GM12878 (cell line): ENCODE data around the gene PGLYRP4. TPM values are rescaled to one million over a fixed set of nuclear protein-coding genes. Genes with fewer than 3 reads are reported as not detected.

Experiments
- ATAC-seq: fragments of 200-7000 bp; cut with Tn5 transposase; 3 replicates; pipeline ENCODE4 v1.9.1; 2020; ENCODE audit warnings: mild to moderate bottlenecking, moderate library complexity
- BruUV-seq: library from RNA; stranded (reverse); fragments of 400-500 nt; replicated peaks from 2 replicates; lab custom pipeline; 2021; lab: Mats Ljungman, UMichigan
- CTCF ChIA-PET: fragments of 300-600 bp; sonication (Branson Sonifier 250); formaldehyde crosslinking; extraction: SDS; loops from one replicate; lab custom pipeline; 2021; ENCODE audit warnings: inconsistent platforms; lab: Yijun Ruan, JAX
- POLR2A ChIA-PET: fragments of 350-600 bp; formaldehyde crosslinking; extraction: SDS; loops from one replicate; lab custom pipeline; 2021; ENCODE audit warnings: inconsistent platforms; lab: Charles Lee
- RAD21 ChIA-PET: fragments of 300-600 bp; sonication (Branson Sonifier 250); formaldehyde crosslinking; loops from one replicate; lab custom pipeline; 2023; ENCODE audit warnings: antibody characterized with exemption; ENCODE audit not compliant: unreplicated experiment; lab: Charles Lee
- SMC1A ChIA-PET: fragments of 300-600 bp; sonication (Branson Sonifier 250); formaldehyde crosslinking; loops from one replicate; lab custom pipeline; 2023; ENCODE audit not compliant: unreplicated experiment, uncharacterized antibody; lab: Charles Lee
- DNase-seq: peaks from one replicate; pipeline ENCODE4 v3.0.0-alpha.2; 2011; ENCODE audit warnings: low read depth, low spot score
- FAIRE-seq: peaks from 3 replicates; lab custom pipeline; 2011; peaks lifted over from hg19 to GRCh38; lab: Jason Lieb, UNC
- H2AFZ ChIP-seq: 2 replicates; pipeline ENCODE4 v1.6.0; 2011; ENCODE audit warnings: low read depth, low read length, control low read depth; ENCODE audit not compliant: control insufficient read depth
- H3K27ac ChIP-seq: 2 replicates; pipeline ENCODE4 v1.5.1; 2011; ENCODE audit warnings: control low read depth; ENCODE audit not compliant: control insufficient read depth, insufficient read depth
- H3K27me3 ChIP-seq, 2 experiments: replicated peaks in 1 of 2; 2 replicates each; pipeline versions ENCODE4 v1.6.0 to v1.6.1; 2011; ENCODE audit warnings: low read length in 1 of 2; ENCODE audit not compliant: control insufficient read depth in 2 of 2, insufficient read depth in 2 of 2
- H3K36me3 ChIP-seq, 2 experiments: 2 replicates each; pipeline ENCODE4 v1.5.1; 2011; ENCODE audit warnings: low read length in 1 of 2; ENCODE audit not compliant: control insufficient read depth in 2 of 2, insufficient read depth in 2 of 2
- H3K4me1 ChIP-seq: 2 replicates; pipeline ENCODE4 v1.6.1; 2011; ENCODE audit warnings: mild to moderate bottlenecking, low read length, moderate library complexity, mixed read lengths; ENCODE audit not compliant: control insufficient read depth, insufficient read depth
- H3K4me2 ChIP-seq: 2 replicates; pipeline ENCODE4 v1.6.0; 2011; ENCODE audit warnings: control low read depth; ENCODE audit not compliant: control insufficient read depth, insufficient read depth
- H3K4me3 ChIP-seq: fragments of 200-600 bp; sonication (generic); 2 replicates; pipeline ENCODE4 v1.5.1; 2016
- H3K79me2 ChIP-seq: 2 replicates; pipeline ENCODE4 v1.6.0; 2011; ENCODE audit warnings: low read length; ENCODE audit not compliant: control insufficient read depth, insufficient read depth
- H3K9ac ChIP-seq: 2 replicates; pipeline ENCODE4 v1.8.0; 2011; ENCODE audit warnings: low read length, control low read depth, mixed read lengths; ENCODE audit not compliant: control insufficient read depth, insufficient read depth
- H3K9me3 ChIP-seq: replicated peaks from 3 replicates; pipeline ENCODE4 v1.5.1; 2011; ENCODE audit warnings: mild to moderate bottlenecking, low read length; ENCODE audit not compliant: control insufficient read depth, insufficient read depth
- H4K20me1 ChIP-seq: 2 replicates; pipeline ENCODE4 v1.6.0; 2011; ENCODE audit not compliant: control insufficient read depth, insufficient read depth
- BHLHE40 ChIP-seq, 2 experiments: fragments of 450-650 bp in 1 of 2; IDR thresholded peaks; 2 replicates each; pipeline ENCODE4 v1.6.1; 2011 to 2017; ENCODE audit warnings: low read depth in 2 of 2, borderline replicate concordance in 1 of 2, improper control_type of control experiment in 1 of 2, low read length in 1 of 2, mild to moderate bottlenecking in 1 of 2
- CHD1 ChIP-seq: IDR thresholded peaks from 2 replicates; pipeline ENCODE4 v1.6.1; 2012; ENCODE audit warnings: low read depth, low read length, improper control_type of control experiment
- DPF2 ChIP-seq: fragments of 450-650 bp; IDR thresholded peaks from 2 replicates; pipeline ENCODE4 v1.6.1; 2017; ENCODE audit warnings: mild to moderate bottlenecking
- EP300 ChIP-seq, 2 experiments: fragments of 150-350 bp in 1 of 2; IDR thresholded peaks; 2 replicates each; pipeline ENCODE4 v1.6.1; 2011 to 2012; ENCODE audit warnings: low read depth in 2 of 2, low read length in 2 of 2, borderline replicate concordance in 1 of 2, improper control_type of control experiment in 1 of 2, inconsistent platforms in 1 of 2; ENCODE audit not compliant: control insufficient read depth in 1 of 2
- IKZF1 ChIP-seq: fragments of 450-650 bp; conservative IDR thresholded peaks from 2 replicates; pipeline ENCODE4 v1.6.1; 2017; ENCODE audit warnings: antibody characterized with exemption, mild to moderate bottlenecking
- IKZF2 ChIP-seq, 2 experiments: fragments of 450-650 bp; IDR thresholded peaks; 2 replicates each; pipeline ENCODE4 v1.6.1; 2017; ENCODE audit warnings: mild to moderate bottlenecking in 2 of 2, moderate library complexity in 2 of 2
- MEF2B ChIP-seq: fragments of 450-650 bp; IDR thresholded peaks from 2 replicates; pipeline ENCODE4 v1.6.1; 2018; ENCODE audit warnings: mild to moderate bottlenecking, moderate library complexity; ENCODE audit not compliant: partially characterized antibody, poor library complexity, severe bottlenecking
- MTA2 ChIP-seq: fragments of 450-650 bp; IDR thresholded peaks from 2 replicates; pipeline ENCODE4 v1.6.1; 2016; ENCODE audit warnings: low read depth, mild to moderate bottlenecking, moderate library complexity
- NFIC ChIP-seq: IDR thresholded peaks from 2 replicates; pipeline ENCODE4 v1.6.1; 2012; ENCODE audit warnings: low read depth, mild to moderate bottlenecking, inconsistent platforms, low read length, moderate library complexity
- POLR2A ChIP-seq: IDR thresholded peaks from 2 replicates; pipeline ENCODE4 v1.6.1; 2011; ENCODE audit warnings: low read depth, mild to moderate bottlenecking, low read length
- RAD51 ChIP-seq: fragments of 450-650 bp; IDR thresholded peaks from 2 replicates; pipeline ENCODE4 v1.6.1; 2016; ENCODE audit warnings: moderate library complexity, mild to moderate bottlenecking, inconsistent platforms
- RELA ChIP-seq: fragments of 450-650 bp; IDR thresholded peaks from 2 replicates; pipeline ENCODE4 v1.8.0; 2014; ENCODE audit warnings: borderline replicate concordance; ENCODE audit not compliant: partially characterized antibody
- RUNX3 ChIP-seq: IDR thresholded peaks from 2 replicates; pipeline ENCODE4 v1.6.1; 2012; ENCODE audit warnings: low read length, inconsistent platforms
- SMAD5 ChIP-seq: IDR thresholded peaks from 2 replicates; pipeline ENCODE4 v1.6.1; 2016; ENCODE audit warnings: antibody characterized with exemption, low read depth
- SPI1 ChIP-seq: IDR thresholded peaks from 2 replicates; pipeline ENCODE4 v1.6.1; 2011; ENCODE audit warnings: low read depth, mild to moderate bottlenecking, low read length, moderate library complexity, borderline replicate concordance; ENCODE audit not compliant: insufficient read depth
- YY1 ChIP-seq: IDR thresholded peaks from 2 replicates; pipeline ENCODE4 v1.6.1; 2011; ENCODE audit warnings: low read depth, mild to moderate bottlenecking, low read length
- ZNF207 ChIP-seq: fragments of 450-650 bp; IDR thresholded peaks from 2 replicates; pipeline ENCODE4 v1.6.1; 2014; ENCODE audit warnings: antibody characterized with exemption, mild to moderate bottlenecking, borderline replicate concordance
- ZNF384 ChIP-seq: IDR thresholded peaks from 2 replicates; pipeline ENCODE4 v1.6.1; 2012; ENCODE audit warnings: low read depth, mild to moderate bottlenecking, low read length, improper control_type of control experiment, borderline replicate concordance
- WGBS: methylation state at CpG from one replicate; pipeline ENCODE4 v1.1.6; 2016; ENCODE audit warnings: low lambda C conversion rate; ENCODE audit not compliant: insufficient replicate concordance, insufficient coverage; ENCODE audit errors: missing lambda C conversion rate; 5-methylcytosine and 5-hydroxymethylcytosine counted together
- in situ Hi-C: fragments of 300-500 bp; cut with MboI; formaldehyde crosslinking; loops from 9 replicates; pipeline ENCODE4 v1.14.3; 2018; ENCODE audit warnings: mixed read lengths
- intact Hi-C: fragments of 100-400 bp; cut with micrococcal nuclease; formaldehyde crosslinking; loops from one replicate; pipeline ENCODE4 v1.14.2; 2022; ENCODE audit not compliant: unreplicated experiment
- polyA plus RNA-seq, 11 experiments: library from polyadenylated mRNA; depleted of rRNA in 4 of 11; unstranded in 6 of 11; stranded (reverse) in 5 of 11; fragments of >200 nt; fragmentation: Nextera tagmentation in 4 of 11; fragmentation: Illumina TruSeq in 1 of 11; extraction: Ambion mirVana in 4 of 11; extraction: Trizol in 1 of 11; gene quantifications; 1 replicate in 1 of 11; 2 replicates in 10 of 11; pipeline versions ENCODE4 v1.2.1 to v1.2.3, GENCODE V29; 2011 to 2016; ENCODE audit warnings: inconsistent platforms in 2 of 11, missing spikeins in 2 of 11, low read depth in 1 of 11
- total RNA-seq, 4 experiments: library from RNA; depleted of rRNA in 3 of 4; stranded (reverse); fragments of >200 nt in 3 of 4; fragmentation: Illumina TruSeq in 1 of 4; extraction: Trizol in 1 of 4; gene quantifications; 2 replicates each; pipeline versions ENCODE4 v1.2.1 to v1.2.3, GENCODE V29; 2013 to 2021
- TF ChIP-seq, protein P1 (sequence below): fragments of 450-650 bp; IDR thresholded peaks from 2 replicates; pipeline ENCODE4 v1.6.1; 2017; ENCODE audit warnings: low read depth, mild to moderate bottlenecking, moderate library complexity
- TF ChIP-seq, protein P2 (sequence below): fragments of 450-650 bp; IDR thresholded peaks from 2 replicates; pipeline ENCODE4 v1.6.1; 2016; ENCODE audit warnings: mild to moderate bottlenecking

PGLYRP4 gene
- total and polyA plus RNA-seq, 10 of the 15 experiments (the other 5 are each of a cell fraction or from before 2014, with no cell fraction given): 0.22 to 3.0 (median 0.44) TPM

DNA sequence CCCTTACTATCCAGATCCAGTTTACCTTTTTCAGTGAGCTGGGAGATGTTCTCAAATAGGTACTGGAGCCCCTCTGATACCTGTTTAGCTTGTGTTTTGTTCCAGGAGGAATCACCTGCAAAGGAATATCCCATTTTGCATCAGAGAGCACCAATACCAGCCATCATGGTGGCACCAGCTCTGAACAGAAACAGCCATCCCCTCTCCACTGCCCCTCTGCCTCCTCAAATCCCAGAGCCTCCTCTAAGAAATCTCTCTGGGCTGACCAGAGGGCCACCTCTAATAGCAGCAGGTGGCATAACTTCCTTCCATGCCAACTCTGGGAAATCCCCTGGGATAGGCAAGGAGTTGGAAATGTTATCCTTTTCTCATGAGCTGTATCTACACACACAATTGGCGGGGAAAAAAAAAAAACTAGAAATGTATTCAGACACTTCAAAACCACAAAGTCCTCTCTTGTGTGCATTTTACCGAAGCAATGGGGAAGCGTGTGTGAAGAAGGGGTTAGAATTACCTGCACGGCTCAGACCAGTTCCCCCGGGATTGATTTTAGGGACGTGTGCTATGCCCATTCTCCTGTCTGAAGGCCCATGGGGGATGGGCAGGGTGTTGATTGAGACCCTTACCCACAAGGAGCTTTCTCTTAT, 2.4 kb downstream of the PGLYRP4 start:
- ChIA-PET RAD21 (interaction anchor here (0.7 to 2.4 kb wide), 16 partner anchors 9 to 397 kb away, joined by 3 to 16 read pairs (median 4); partner anchors contain the start of genes PGLYRP3, S100A2 and S100A9), POLR2A (interaction anchor here (0.5 to 2.6 kb wide), 8 partner anchors 9 to 1204 kb away, joined by 3 to 10 read pairs (median 4); partner anchors contain the start of gene S100A6), CTCF (interaction anchor here (0.6 to 5.8 kb wide), 15 partner anchors 7 to 1998 kb away, joined by 3 to 54 read pairs (median 4); no protein-coding TSS in a partner anchor), SMC1A (interaction anchor here (0.7 to 1.9 kb wide), 15 partner anchors 9 to 397 kb away, joined by 3 to 12 read pairs (median 4); partner anchors contain the start of gene S100A6)
- Histone ChIP-seq H4K20me1 (no peaks in the 10 kb centered on the region), H3K4me3 (peak overlapping the region; percentile 5; the same call in 1 of the 2 replicates), H2AFZ (peak overlapping the region; percentile 21; the same call in 1 of the 2 replicates), H3K9me3 (no peaks in the 10 kb centered on the region), H3K27me3 (no peaks in the 10 kb centered on the region), H3K4me2 (peak overlapping the region; percentile 79), H3K27ac (peak overlapping the region; percentile 86), H3K79me2 (peaks cover 17% of the 10 kb centered on the region), H3K9ac (peak overlapping the region; percentile 70), H3K4me1 (peaks cover 32% of the 10 kb centered on the region), H3K36me3 (no peaks in the 10 kb centered on the region)
- DNase-seq (no peak), ATAC-seq (peak; percentile 34), FAIRE-seq (no peak)
- in situ Hi-C loops: no loop called here
- BruUV-seq: no TSS peak
- 0% methylated on average over 6 of the region's 6 CpGs for WGBS
- intact Hi-C loops: no loop called here
- TF ChIP-seq ZNF384 (peak; percentile 78; the same call in 1 of the 2 replicates), YY1 (0 out of 2 replicates have a peak, but pooled peaks have one; percentile 22), ZNF207 (no peak), IKZF2 (IDR thresholded peaks at IDR 0.05) (no peak; a peak in 1 of 4 replicates), EP300 (IDR thresholded peaks at IDR 0.05; ENCODE audit: borderline replicate concordance in 1 of 2, control insufficient read depth in 1 of 2, low read depth in 2 of 2, low read length in 2 of 2) (no peak; a peak in 2 of 4 replicates), BHLHE40 (IDR thresholded peaks at IDR 0.05; ENCODE audit: borderline replicate concordance in 1 of 2, low read depth in 2 of 2, low read length in 1 of 2) (peak in 1 of 2 experiments; percentile 20; a peak in 1 of 4 replicates), POLR2A (no peak), MTA2 (0 out of 2 replicates have a peak, but pooled peaks have one; percentile 9), RELA (peak; percentile 7), SPI1 (peak; percentile 48; the same call in 1 of the 2 replicates), SMAD5 (no peak), RUNX3 (peak; percentile 81), DPF2 (0 out of 2 replicates have a peak, but pooled peaks have one; percentile 10), NFIC (0 out of 2 replicates have a peak, but pooled peaks have one; percentile 7), IKZF1 (peak; percentile 6), CHD1 (no peak), RAD51 (no peak), MEF2B (peak; percentile 78)
- TF ChIP-seq, protein P1, sequence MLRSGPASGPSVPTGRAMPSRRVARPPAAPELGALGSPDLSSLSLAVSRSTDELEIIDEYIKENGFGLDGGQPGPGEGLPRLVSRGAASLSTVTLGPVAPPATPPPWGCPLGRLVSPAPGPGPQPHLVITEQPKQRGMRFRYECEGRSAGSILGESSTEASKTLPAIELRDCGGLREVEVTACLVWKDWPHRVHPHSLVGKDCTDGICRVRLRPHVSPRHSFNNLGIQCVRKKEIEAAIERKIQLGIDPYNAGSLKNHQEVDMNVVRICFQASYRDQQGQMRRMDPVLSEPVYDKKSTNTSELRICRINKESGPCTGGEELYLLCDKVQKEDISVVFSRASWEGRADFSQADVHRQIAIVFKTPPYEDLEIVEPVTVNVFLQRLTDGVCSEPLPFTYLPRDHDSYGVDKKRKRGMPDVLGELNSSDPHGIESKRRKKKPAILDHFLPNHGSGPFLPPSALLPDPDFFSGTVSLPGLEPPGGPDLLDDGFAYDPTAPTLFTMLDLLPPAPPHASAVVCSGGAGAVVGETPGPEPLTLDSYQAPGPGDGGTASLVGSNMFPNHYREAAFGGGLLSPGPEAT: peak; percentile 79; the same call in 1 of the 2 replicates
- TF ChIP-seq, protein P2, sequence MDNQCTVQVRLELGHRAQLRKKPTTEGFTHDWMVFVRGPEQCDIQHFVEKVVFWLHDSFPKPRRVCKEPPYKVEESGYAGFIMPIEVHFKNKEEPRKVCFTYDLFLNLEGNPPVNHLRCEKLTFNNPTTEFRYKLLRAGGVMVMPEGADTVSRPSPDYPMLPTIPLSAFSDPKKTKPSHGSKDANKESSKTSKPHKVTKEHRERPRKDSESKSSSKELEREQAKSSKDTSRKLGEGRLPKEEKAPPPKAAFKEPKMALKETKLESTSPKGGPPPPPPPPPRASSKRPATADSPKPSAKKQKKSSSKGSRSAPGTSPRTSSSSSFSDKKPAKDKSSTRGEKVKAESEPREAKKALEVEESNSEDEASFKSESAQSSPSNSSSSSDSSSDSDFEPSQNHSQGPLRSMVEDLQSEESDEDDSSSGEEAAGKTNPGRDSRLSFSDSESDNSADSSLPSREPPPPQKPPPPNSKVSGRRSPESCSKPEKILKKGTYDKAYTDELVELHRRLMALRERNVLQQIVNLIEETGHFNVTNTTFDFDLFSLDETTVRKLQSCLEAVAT: no peak
